Islet of Langerhans (tissue), 1 donor: ENCODE results near the gene ARMC9.
"Not testable (repeated sequence)": the region's sequence is repeated elsewhere in the genome, so short reads cannot be mapped to it uniquely, and the experiment has no call there.

Experiments used
- FAIRE-seq: peaks from one replicate; lab custom pipeline; 2011; peaks lifted over from hg19 to GRCh38; lab: Jason Lieb, UNC

Gene ARMC9

GRCh38 chr2:231182513-231182899 is 15.9 kb upstream of the ARMC9 start:
- FAIRE-seq: no peak

- FAIRE-seq: no peak
Observed at GRCh38 chr2:231183851-231184250, 14.6 kb upstream of the ARMC9 start.

- FAIRE-seq: no peak
Observed at GRCh38 chr2:231184319-231184718, 14.1 kb upstream of the ARMC9 start.

GRCh38 chr2:231185050-231185725 is 13.2 kb upstream of the ARMC9 start:
- FAIRE-seq: no peak

GRCh38 chr2:231185886-231186285 is 12.5 kb upstream of the ARMC9 start:
- FAIRE-seq: no peak

- FAIRE-seq: no peak
Observed at GRCh38 chr2:231186325-231186724, 12.1 kb upstream of the ARMC9 start.

GRCh38 chr2:231187736-231188505 is 10.5 kb upstream of the ARMC9 start:
- FAIRE-seq: no peak

- FAIRE-seq: no peak
Observed at GRCh38 chr2:231188506-231189170, 9.8 kb upstream of the ARMC9 start.

GRCh38 chr2:231189171-231189530 is 9.3 kb upstream of the ARMC9 start:
- FAIRE-seq: no peak

GRCh38 chr2:231189571-231190495 is 8.6 kb upstream of the ARMC9 start:
- no peak for FAIRE-seq

- no peak for FAIRE-seq
Observed at GRCh38 chr2:231190531-231191197, 7.8 kb upstream of the ARMC9 start.

- FAIRE-seq: no peak
Observed at GRCh38 chr2:231191896-231192872, 6.2 kb upstream of the ARMC9 start.

GRCh38 chr2:231193216-231193615 is 5.2 kb upstream of the ARMC9 start:
- no peak for FAIRE-seq

GRCh38 chr2:231196592-231196991 is 1.8 kb upstream of the ARMC9 start:
- FAIRE-seq: no peak

GRCh38 chr2:231197196-231197595 is 1.2 kb upstream of the ARMC9 start:
- not testable (repeated sequence) for FAIRE-seq

GRCh38 chr2:231197706-231198290 is 633 bp upstream of the ARMC9 start:
- FAIRE-seq: no peak

- FAIRE-seq: no peak
Observed at GRCh38 chr2:231199219-231199618, 788 bp downstream of the ARMC9 start.

- no peak for FAIRE-seq
Observed at GRCh38 chr2:231200805-231201474, 2.5 kb downstream of the ARMC9 start.

GRCh38 chr2:231201475-231201814 is 3.0 kb downstream of the ARMC9 start:
- no peak for FAIRE-seq

GRCh38 chr2:231203087-231203486 is 4.7 kb downstream of the ARMC9 start:
- no peak for FAIRE-seq
